ENCODE results near the gene TSR3. TPM values are rescaled to one million over a fixed set of nuclear protein-coding genes. Genes with fewer than 3 reads are reported as not detected.

The TSR3 gene
- total RNA-seq, 3 donors from 2014 or later (not counting 1 experiment from before 2014, with no cell fraction given) = 29.4 to 34.7 (median 29.7) TPM

DNA sequence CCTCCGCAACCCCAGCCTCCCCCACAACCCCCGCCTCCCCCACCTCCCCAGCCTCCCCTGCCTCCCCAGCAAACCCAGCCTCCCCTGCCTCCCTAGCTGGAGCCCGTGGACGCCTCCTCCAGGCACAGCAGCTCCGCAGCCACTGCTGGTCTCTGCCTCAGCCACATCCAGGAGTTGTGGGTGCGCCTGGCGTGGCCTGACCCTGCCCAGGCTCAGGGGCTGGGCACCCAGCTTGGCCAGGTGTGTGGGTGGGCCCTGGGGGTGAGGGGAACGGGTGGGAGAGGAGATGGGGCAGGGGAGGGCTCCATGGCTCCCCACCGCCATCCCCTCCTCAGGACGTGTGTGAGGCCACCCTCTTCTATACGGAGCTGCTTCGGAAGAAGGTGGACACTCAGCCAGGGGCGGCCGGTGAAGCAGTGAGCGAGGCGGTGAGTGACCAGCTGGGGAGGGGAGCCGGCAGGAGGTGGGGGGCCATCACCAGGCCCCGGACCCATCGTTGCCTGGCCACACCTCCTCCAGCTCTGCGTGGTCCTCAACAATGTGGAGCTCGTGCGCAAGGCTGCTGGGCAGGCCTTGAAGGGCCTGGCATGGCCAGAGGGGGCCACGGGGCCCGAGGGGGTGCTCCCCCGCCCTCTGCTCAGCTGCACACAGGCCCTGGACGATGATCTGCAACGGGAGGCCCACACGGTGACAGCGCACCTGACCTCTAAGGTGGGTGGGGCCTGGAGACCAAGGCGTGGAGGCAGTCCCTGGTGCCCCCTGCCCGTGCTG is 5.8 kb downstream of the TSR3 start:
- Histone ChIP-seq H3K36me3 (ENCODE audit: control insufficient read depth, insufficient read depth, low read length) (peaks cover 12% of the 10 kb centered on the region), H3K9me3 (ENCODE audit: control insufficient read depth, insufficient read depth, low read length) (no peaks in the 10 kb centered on the region), H3K4me1 (ENCODE audit: control insufficient read depth, insufficient read depth, low read length) (peaks cover 32% of the 10 kb centered on the region), H3K4me3 (ENCODE audit: low read length) (no peak overlapping the region), H3K27ac (ENCODE audit: low read length) (no peak overlapping the region), H3K27me3 (ENCODE audit: control insufficient read depth, insufficient read depth, low read length) (no peaks in the 10 kb centered on the region)
- intact Hi-C loops (cut with micrococcal nuclease) = no loop called here
- ATAC-seq (no peak), DNase-seq (no peak)
- 80% methylated on average over 29 of the region's 31 CpGs for WGBS (ENCODE audit: insufficient coverage)
- Mint-ChIP-seq H3K4me3 (no peak overlapping the region), H3K9me3 (no peaks in the 10 kb centered on the region), H3K4me1 (peaks cover 9 to 23% of the 10 kb centered on the region in 2 donors), H3K27ac (no peak overlapping the region), H3K36me3 (no peaks in the 10 kb centered on the region), H3K27me3 (ENCODE audit: low read depth in 2 of 2) (no peaks in the 10 kb centered on the region)
- TF ChIP-seq, protein P1, sequence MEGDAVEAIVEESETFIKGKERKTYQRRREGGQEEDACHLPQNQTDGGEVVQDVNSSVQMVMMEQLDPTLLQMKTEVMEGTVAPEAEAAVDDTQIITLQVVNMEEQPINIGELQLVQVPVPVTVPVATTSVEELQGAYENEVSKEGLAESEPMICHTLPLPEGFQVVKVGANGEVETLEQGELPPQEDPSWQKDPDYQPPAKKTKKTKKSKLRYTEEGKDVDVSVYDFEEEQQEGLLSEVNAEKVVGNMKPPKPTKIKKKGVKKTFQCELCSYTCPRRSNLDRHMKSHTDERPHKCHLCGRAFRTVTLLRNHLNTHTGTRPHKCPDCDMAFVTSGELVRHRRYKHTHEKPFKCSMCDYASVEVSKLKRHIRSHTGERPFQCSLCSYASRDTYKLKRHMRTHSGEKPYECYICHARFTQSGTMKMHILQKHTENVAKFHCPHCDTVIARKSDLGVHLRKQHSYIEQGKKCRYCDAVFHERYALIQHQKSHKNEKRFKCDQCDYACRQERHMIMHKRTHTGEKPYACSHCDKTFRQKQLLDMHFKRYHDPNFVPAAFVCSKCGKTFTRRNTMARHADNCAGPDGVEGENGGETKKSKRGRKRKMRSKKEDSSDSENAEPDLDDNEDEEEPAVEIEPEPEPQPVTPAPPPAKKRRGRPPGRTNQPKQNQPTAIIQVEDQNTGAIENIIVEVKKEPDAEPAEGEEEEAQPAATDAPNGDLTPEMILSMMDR (IDR thresholded peaks at IDR 0.05) = no peak

- no peak overlapping the region for H3K4me3 ChIP-seq (ENCODE audit: low read length)
- peaks cover 10% of the 10 kb centered on the region for H3K36me3 ChIP-seq (ENCODE audit: control insufficient read depth, insufficient read depth, low read length)
- no peak for DNase-seq
- no peaks in the 10 kb centered on the region for H3K9me3 Mint-ChIP-seq
- H3K9me3 ChIP-seq (ENCODE audit: control insufficient read depth, insufficient read depth, low read length) = no peaks in the 10 kb centered on the region
- intact Hi-C loops (cut with micrococcal nuclease) = no loop called here
- 81% methylated on average over 11 of the region's 11 CpGs for WGBS (ENCODE audit: insufficient coverage)
- peaks cover 9 to 15% of the 10 kb centered on the region in 2 donors for H3K4me1 Mint-ChIP-seq
- H3K27ac ChIP-seq (ENCODE audit: low read length) = no peak overlapping the region
- TF ChIP-seq, protein P1 (IDR thresholded peaks at IDR 0.05) = no peak
- no peaks in the 10 kb centered on the region for H3K36me3 Mint-ChIP-seq
- H3K27me3 Mint-ChIP-seq (ENCODE audit: low read depth in 2 of 2) = no peaks in the 10 kb centered on the region
- no peak overlapping the region for H3K4me3 Mint-ChIP-seq
- ATAC-seq = no peak
- H3K4me1 ChIP-seq (ENCODE audit: control insufficient read depth, insufficient read depth, low read length) = peaks cover 24% of the 10 kb centered on the region
- no peak overlapping the region for H3K27ac Mint-ChIP-seq
- H3K27me3 ChIP-seq (ENCODE audit: control insufficient read depth, insufficient read depth, low read length) = no peaks in the 10 kb centered on the region
Observed at GRCh38 chr16:1345087-1345486, 6.6 kb downstream of the TSR3 start.

DNA sequence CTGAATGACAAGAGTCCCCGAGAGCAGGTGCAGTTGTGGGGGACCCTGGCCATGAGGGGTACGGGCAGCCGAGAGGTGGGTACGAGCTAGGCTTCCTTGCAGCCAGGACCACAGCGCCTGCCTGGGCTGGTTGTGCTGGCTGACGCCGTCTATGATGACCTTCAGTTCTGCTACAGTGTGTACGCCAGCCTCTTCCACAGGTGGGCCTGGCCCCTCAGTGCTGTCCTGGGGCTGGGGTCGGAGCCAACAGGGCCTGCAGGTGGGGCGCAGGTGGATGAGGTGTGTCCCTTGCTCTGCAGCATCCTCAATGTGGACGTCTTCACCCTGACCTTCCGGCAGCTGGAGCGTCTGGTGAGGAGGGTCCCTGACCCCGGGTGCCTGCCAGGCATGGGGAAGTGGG is 7.2 kb downstream of the TSR3 start:
- Histone ChIP-seq H3K9me3 (ENCODE audit: control insufficient read depth, insufficient read depth, low read length) (no peaks in the 10 kb centered on the region), H3K4me1 (ENCODE audit: control insufficient read depth, insufficient read depth, low read length) (peaks cover 23% of the 10 kb centered on the region), H3K27ac (ENCODE audit: low read length) (no peak overlapping the region), H3K36me3 (ENCODE audit: control insufficient read depth, insufficient read depth, low read length) (peaks cover 5% of the 10 kb centered on the region), H3K4me3 (ENCODE audit: low read length) (no peak overlapping the region), H3K27me3 (ENCODE audit: control insufficient read depth, insufficient read depth, low read length) (no peaks in the 10 kb centered on the region)
- H3K9me3 Mint-ChIP-seq = no peaks in the 10 kb centered on the region
- DNase-seq (no peak), ATAC-seq (no peak)
- no peaks in the 10 kb centered on the region for H3K27me3 Mint-ChIP-seq (ENCODE audit: low read depth in 2 of 2)
- TF ChIP-seq, protein P1 (IDR thresholded peaks at IDR 0.05) = no peak
- intact Hi-C loops (cut with micrococcal nuclease) = no loop called here
- no peak overlapping the region for H3K4me3 Mint-ChIP-seq
- H3K4me1 Mint-ChIP-seq = peaks cover 9 to 15% of the 10 kb centered on the region in 2 donors
- no peaks in the 10 kb centered on the region for H3K36me3 Mint-ChIP-seq
- H3K27ac Mint-ChIP-seq = no peak overlapping the region
- 89% methylated on average over 14 of the region's 14 CpGs for WGBS (ENCODE audit: insufficient coverage)
